Activated B cell treated with CpG ODN at 0.5 μM for 24 hours (primary cell): Measurements from ENCODE around the gene SF3B2. TPM values are rescaled to one million over a fixed set of nuclear protein-coding genes. Genes with fewer than 3 reads are reported as not detected.

Experiments used
- ATAC-seq: fragments of 200-7000 bp; cut with Tn5 transposase; one replicate; pipeline ENCODE4 v1.10.0; 2021; ENCODE audit warnings: low read depth, mild to moderate bottlenecking, moderate library complexity
- CTCF ChIA-PET: fragments of 350-600 bp; sonication (Branson Sonifier 250); formaldehyde crosslinking; loops from one replicate; lab custom pipeline; 2021; ENCODE audit warnings: antibody characterized with exemption; lab: Charles Lee
- POLR2A ChIA-PET: fragments of 350-600 bp; sonication (Branson Sonifier 250); formaldehyde crosslinking; loops from one replicate; lab custom pipeline; 2021; ENCODE audit warnings: antibody characterized with exemption; lab: Charles Lee
- DNase-seq: peaks from one replicate; pipeline ENCODE4 v3.0.0; 2022
- H3K27ac Mint-ChIP-seq: one replicate; pipeline ENCODE4 v1.8.0; 2020; ENCODE audit warnings: mixed read lengths
- H3K27me3 Mint-ChIP-seq: one replicate; pipeline ENCODE4 v1.8.0; 2021; ENCODE audit warnings: mixed read lengths
- H3K36me3 Mint-ChIP-seq: one replicate; pipeline ENCODE4 v1.8.0; 2021; ENCODE audit warnings: low read depth, mixed read lengths
- H3K4me1 Mint-ChIP-seq: one replicate; pipeline ENCODE4 v1.8.0; 2021; ENCODE audit warnings: mixed read lengths
- H3K4me3 Mint-ChIP-seq: one replicate; pipeline ENCODE4 v1.8.0; 2020; ENCODE audit warnings: mild to moderate bottlenecking, mixed read lengths
- H3K9me3 Mint-ChIP-seq: one replicate; pipeline ENCODE4 v1.8.0; 2020; ENCODE audit warnings: mixed read lengths
- intact Hi-C: fragments of 100-400 bp; cut with micrococcal nuclease; formaldehyde crosslinking; loops from one replicate; pipeline ENCODE4 v1.15.1; 2024
- total RNA-seq: library from RNA; stranded (reverse); gene quantifications from 2 replicates; pipeline ENCODE4 v1.2.3, GENCODE V29; 2022
- TF ChIP-seq, protein P1 (sequence below): fragments of 200-600 bp; IDR thresholded peaks from one replicate; pipeline ENCODE4 v1.8.0; 2022; ENCODE audit warnings: antibody characterized with exemption, mild to moderate bottlenecking

SF3B2 gene
- total RNA-seq, 1 donor from 2014 or later: 219 TPM

DNA sequence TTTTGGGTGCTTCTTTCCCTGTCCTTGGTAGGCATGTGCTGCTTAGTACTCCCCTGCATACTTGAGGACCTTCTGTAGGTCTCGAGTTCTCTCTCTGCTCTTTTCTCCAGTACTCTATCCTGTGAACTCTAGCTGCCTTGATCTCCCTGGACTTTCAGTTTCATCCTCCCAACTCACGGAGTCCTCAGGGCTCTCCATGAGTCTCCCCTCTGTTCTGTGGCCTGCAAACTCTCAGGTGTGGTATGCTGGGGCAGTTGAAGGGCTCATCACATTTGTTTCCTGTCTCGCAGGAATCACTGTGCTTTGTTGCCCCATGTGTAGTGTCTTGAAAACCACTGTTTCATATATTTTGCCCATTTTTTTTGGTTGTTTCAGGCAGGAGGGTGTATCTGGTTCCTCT, 14.6 kb downstream of the SF3B2 start:
- intact Hi-C loops: no loop called here
- CTCF ChIA-PET: interaction anchor here (1.1 to 3.2 kb wide), 5 partner anchors 60 to 182 kb away, joined by 3 to 59 read pairs (median 6); no protein-coding TSS in a partner anchor
- ATAC-seq: no peak
- H3K4me1 Mint-ChIP-seq: peaks cover 41% of the 10 kb centered on the region
- H3K4me3 Mint-ChIP-seq: no peak overlapping the region
- POLR2A ChIA-PET: interaction anchor here (6.0 to 6.8 kb wide), 2 partner anchors 14 to 60 kb away, joined by 44 to 46 read pairs; partner anchors contain the start of gene SF3B2
- H3K27ac Mint-ChIP-seq: peak overlapping the region; percentile 51
- TF ChIP-seq, protein P1, sequence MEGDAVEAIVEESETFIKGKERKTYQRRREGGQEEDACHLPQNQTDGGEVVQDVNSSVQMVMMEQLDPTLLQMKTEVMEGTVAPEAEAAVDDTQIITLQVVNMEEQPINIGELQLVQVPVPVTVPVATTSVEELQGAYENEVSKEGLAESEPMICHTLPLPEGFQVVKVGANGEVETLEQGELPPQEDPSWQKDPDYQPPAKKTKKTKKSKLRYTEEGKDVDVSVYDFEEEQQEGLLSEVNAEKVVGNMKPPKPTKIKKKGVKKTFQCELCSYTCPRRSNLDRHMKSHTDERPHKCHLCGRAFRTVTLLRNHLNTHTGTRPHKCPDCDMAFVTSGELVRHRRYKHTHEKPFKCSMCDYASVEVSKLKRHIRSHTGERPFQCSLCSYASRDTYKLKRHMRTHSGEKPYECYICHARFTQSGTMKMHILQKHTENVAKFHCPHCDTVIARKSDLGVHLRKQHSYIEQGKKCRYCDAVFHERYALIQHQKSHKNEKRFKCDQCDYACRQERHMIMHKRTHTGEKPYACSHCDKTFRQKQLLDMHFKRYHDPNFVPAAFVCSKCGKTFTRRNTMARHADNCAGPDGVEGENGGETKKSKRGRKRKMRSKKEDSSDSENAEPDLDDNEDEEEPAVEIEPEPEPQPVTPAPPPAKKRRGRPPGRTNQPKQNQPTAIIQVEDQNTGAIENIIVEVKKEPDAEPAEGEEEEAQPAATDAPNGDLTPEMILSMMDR: no peak
- peaks cover 73% of the 10 kb centered on the region for H3K36me3 Mint-ChIP-seq
- DNase-seq: no peak
- H3K27me3 Mint-ChIP-seq: no peaks in the 10 kb centered on the region
- H3K9me3 Mint-ChIP-seq: no peaks in the 10 kb centered on the region

DNA sequence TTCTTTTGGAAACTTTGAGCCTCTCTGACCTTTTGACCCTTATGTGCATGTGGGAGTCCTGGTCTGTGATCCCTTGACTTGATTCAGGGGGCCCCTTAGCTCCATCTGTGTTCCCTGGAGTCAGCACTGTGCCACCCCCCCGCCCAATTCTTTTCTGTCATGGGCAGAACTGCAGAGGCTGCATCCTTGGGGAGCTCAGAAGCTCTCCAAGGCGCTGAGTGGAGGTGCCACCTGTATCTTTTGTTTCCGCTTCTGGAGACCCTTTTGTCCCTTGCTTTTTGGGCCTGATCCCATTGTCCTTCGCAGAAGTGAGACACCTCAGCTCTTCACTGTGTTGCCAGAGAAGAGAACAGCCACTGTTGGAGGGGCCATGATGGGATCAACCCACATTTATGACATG, 15.5 kb downstream of the SF3B2 start:
- peaks cover 75% of the 10 kb centered on the region for H3K36me3 Mint-ChIP-seq
- ChIA-PET POLR2A (interaction anchor here (5.2 to 6.8 kb wide), 3 partner anchors 13 to 59 kb away, joined by 44 to 59 read pairs (median 46); partner anchors contain the start of gene SF3B2), CTCF (interaction anchor here (0.6 to 3.2 kb wide), 16 partner anchors 8 to 183 kb away, joined by 3 to 59 read pairs (median 6); partner anchors contain the start of gene SF3B2)
- no peak for DNase-seq
- no peak overlapping the region for H3K4me3 Mint-ChIP-seq
- H3K27ac Mint-ChIP-seq: peak overlapping the region; percentile 95
- no peaks in the 10 kb centered on the region for H3K27me3 Mint-ChIP-seq
- ATAC-seq: no peak
- peaks cover 50% of the 10 kb centered on the region for H3K4me1 Mint-ChIP-seq
- no peaks in the 10 kb centered on the region for H3K9me3 Mint-ChIP-seq
- intact Hi-C loops: loop anchor here (1.0 to 2.0 kb wide), 3 partner anchors 22 to 154 kb away; no protein-coding TSS in a partner anchor
- TF ChIP-seq, protein P1: no peak

DNA sequence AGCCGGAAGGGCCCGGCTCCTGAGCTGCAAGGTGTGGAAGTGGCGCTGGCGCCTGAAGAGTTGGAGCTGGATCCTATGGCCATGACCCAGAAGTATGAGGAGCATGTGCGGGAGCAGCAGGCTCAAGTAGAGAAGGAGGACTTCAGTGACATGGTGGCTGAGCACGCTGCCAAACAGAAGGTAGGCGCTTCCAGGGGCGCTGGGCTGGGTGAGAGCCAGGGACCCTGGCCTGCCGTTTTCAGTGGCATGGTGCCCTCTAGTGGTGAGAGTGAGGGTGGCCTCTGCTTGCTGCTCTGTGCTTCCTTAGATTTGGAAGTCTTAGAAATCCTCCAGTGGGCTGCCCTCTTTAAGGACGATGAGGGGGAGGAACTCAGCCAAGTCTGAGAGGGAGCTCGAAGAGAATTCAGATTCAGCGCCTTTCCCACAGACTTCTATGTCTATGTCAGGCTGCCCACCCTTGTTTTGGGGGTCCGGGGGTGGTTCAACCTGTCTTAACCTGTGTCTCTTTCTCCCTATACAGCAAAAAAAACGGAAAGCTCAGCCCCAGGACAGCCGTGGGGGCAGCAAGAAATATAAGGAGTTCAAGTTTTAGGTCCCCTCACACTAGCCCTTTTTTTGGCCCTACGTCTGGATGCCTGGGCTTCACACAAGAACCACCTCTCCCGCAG, 16.1 kb downstream of the SF3B2 start:
- CTCF ChIA-PET: interaction anchor here (0.6 to 3.2 kb wide), 23 partner anchors 8 to 184 kb away, joined by 3 to 59 read pairs (median 5); partner anchors contain the start of gene SF3B2

DNA sequence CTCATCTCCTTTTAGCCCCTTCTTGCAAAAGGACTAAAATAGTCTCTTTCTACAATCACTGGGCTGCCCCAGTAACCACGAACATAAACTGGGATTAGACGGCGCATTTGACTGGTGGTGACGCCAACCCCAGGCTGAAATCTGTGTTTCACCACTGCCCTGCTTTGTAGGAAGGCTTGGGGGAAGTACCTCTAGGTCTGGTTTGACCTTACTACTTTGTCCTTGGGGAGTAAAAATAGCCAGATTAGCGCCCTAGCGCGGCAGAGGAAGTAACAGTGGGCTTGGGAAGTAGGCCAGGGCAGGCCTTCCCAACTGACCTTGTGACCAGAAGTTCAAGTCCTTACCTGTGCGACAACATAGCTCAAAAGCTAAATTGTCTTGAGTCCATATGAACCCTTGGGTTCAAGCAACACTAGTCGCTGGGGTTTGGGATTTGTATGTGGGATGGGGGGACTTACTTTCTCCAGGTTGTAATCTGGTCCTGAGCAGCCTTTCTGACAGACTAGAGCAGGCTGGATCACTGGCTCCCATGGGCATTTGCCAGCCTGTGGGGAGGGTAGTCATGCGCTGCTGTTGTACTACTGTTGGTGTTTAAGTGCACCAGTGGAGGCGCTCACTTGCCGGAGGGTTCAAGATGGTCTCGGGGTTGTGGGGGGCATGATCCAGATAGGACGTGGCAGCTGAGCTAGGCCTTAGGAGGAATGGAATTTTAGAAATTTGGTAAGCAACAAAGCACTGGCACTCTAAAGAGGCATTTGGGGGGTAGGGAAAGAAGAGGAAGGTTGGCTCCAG, 17.0 kb downstream of the SF3B2 start:
- Mint-ChIP-seq H3K27me3 (no peaks in the 10 kb centered on the region), H3K4me1 (peaks cover 61% of the 10 kb centered on the region), H3K9me3 (no peaks in the 10 kb centered on the region), H3K27ac (peak overlapping the region; percentile 95), H3K36me3 (peaks cover 72% of the 10 kb centered on the region), H3K4me3 (peak overlapping the region; percentile 92)
- intact Hi-C loops: loop anchor here (1.0 to 2.0 kb wide), 7 partner anchors 12 to 152 kb away; partner anchors contain the start of gene SF3B2
- ChIA-PET POLR2A (interaction anchor here (0.7 to 6.8 kb wide), 10 partner anchors 11 to 71 kb away, joined by 3 to 59 read pairs (median 8); partner anchors contain the start of gene SF3B2), CTCF (interaction anchor here (0.8 to 3.2 kb wide), 16 partner anchors 8 to 153 kb away, joined by 3 to 59 read pairs (median 4); partner anchors contain the start of gene SF3B2)
- peak; percentile 45 for ATAC-seq
- TF ChIP-seq, protein P1: no peak
- peak; percentile 52 for DNase-seq

More for the DNA sequence above, 16.1 kb downstream of the SF3B2 start:
- H3K9me3 Mint-ChIP-seq: no peaks in the 10 kb centered on the region
- H3K4me1 Mint-ChIP-seq: peaks cover 56% of the 10 kb centered on the region
- H3K27me3 Mint-ChIP-seq: no peaks in the 10 kb centered on the region
- ATAC-seq (peak; percentile 13), DNase-seq (peak; percentile 59)
- POLR2A ChIA-PET: interaction anchor here (0.7 to 6.8 kb wide), 7 partner anchors 10 to 62 kb away, joined by 3 to 59 read pairs (median 11); partner anchors contain the start of gene SF3B2
- H3K27ac Mint-ChIP-seq: peak overlapping the region; percentile 95
- intact Hi-C loops: loop anchor here (1.0 to 2.0 kb wide), 3 partner anchors 23 to 153 kb away; no protein-coding TSS in a partner anchor
- TF ChIP-seq, protein P1: no peak
- H3K4me3 Mint-ChIP-seq: peak overlapping the region; percentile 92
- H3K36me3 Mint-ChIP-seq: peaks cover 74% of the 10 kb centered on the region
